CD4-positive, alpha-beta T cell (primary cell): ENCODE results near the gene DCLRE1B. TPM values are rescaled to one million over a fixed set of nuclear protein-coding genes. Genes with fewer than 3 reads are reported as not detected.

Experiments
- ATAC-seq: fragments of 200-7000 bp; cut with Tn5 transposase; one replicate; pipeline ENCODE4 v1.10.0; 2022; ENCODE audit warnings: mild to moderate bottlenecking; ENCODE audit not compliant: poor library complexity
- CTCF ChIA-PET: fragments of 350-600 bp; sonication (Branson Sonifier 250); formaldehyde crosslinking; loops from one replicate; lab custom pipeline; 2021; ENCODE audit warnings: antibody characterized with exemption, inconsistent platforms; lab: Charles Lee
- POLR2A ChIA-PET: fragments of 350-600 bp; sonication (Branson Sonifier 250); formaldehyde crosslinking; loops from one replicate; lab custom pipeline; 2021; ENCODE audit warnings: antibody characterized with exemption, inconsistent platforms; lab: Charles Lee
- DNase-seq, 14 experiments: peaks; one replicate each; pipeline ENCODE4 v3.0.0-alpha.2; 2013 to 2020; ENCODE audit warnings: mixed read lengths in 2 of 14
- H3K27ac ChIP-seq, 2 donors: one replicate each; pipeline versions ENCODE4 v1.5.1 to v1.7.0; 2013; ENCODE audit warnings: low read length in 2 of 2, low read depth in 1 of 2, mild to moderate bottlenecking in 1 of 2
- H3K27me3 ChIP-seq, 2 experiments: 1 replicate in 1 of 2; 2 replicates in 1 of 2; pipeline versions ENCODE4 v1.6.1 to v1.7.0; 2013; ENCODE audit warnings: low read length in 2 of 2, control low read depth in 1 of 2, mild to moderate bottlenecking in 1 of 2, moderate library complexity in 1 of 2; ENCODE audit not compliant: insufficient read depth in 2 of 2, control insufficient read depth in 1 of 2
- H3K36me3 ChIP-seq: one replicate; pipeline ENCODE4 v1.6.1; 2013; ENCODE audit warnings: low read length, control low read depth; ENCODE audit not compliant: insufficient read depth
- H3K4me1 ChIP-seq: one replicate; pipeline ENCODE4 v1.6.1; 2013; ENCODE audit warnings: low read length, control low read depth; ENCODE audit not compliant: insufficient read depth
- H3K4me3 ChIP-seq: one replicate; pipeline ENCODE4 v1.5.1; 2013; ENCODE audit warnings: mild to moderate bottlenecking, low read length, moderate library complexity
- H3K9me3 ChIP-seq, 2 experiments: 1 replicate in 1 of 2; 2 replicates in 1 of 2; pipeline versions ENCODE4 v1.6.1 to v1.7.0; 2013; ENCODE audit warnings: low read length in 2 of 2, mild to moderate bottlenecking in 2 of 2, control low read depth in 1 of 2, moderate library complexity in 1 of 2; ENCODE audit not compliant: control insufficient read depth in 1 of 2, insufficient read depth in 1 of 2
- H3K27ac Mint-ChIP-seq: one replicate; pipeline ENCODE4 v1.8.0; 2020; ENCODE audit warnings: mixed read lengths
- H3K27me3 Mint-ChIP-seq: one replicate; pipeline ENCODE4 v1.8.0; 2021; ENCODE audit warnings: mixed read lengths
- H3K36me3 Mint-ChIP-seq: one replicate; pipeline ENCODE4 v1.8.0; 2021; ENCODE audit warnings: low read depth, mixed read lengths
- H3K4me1 Mint-ChIP-seq: one replicate; pipeline ENCODE4 v1.8.0; 2021; ENCODE audit warnings: low read depth, mixed read lengths
- H3K4me3 Mint-ChIP-seq: one replicate; pipeline ENCODE4 v1.8.0; 2020; ENCODE audit warnings: mild to moderate bottlenecking, mixed read lengths
- H3K9me3 Mint-ChIP-seq: one replicate; pipeline ENCODE4 v1.8.0; 2020; ENCODE audit warnings: mixed read lengths
- intact Hi-C, 2 experiments: fragments of 100-400 bp; cut with DNase I in 1 of 2; cut with micrococcal nuclease in 1 of 2; formaldehyde crosslinking; loops; one replicate each; pipeline versions ENCODE4 v1.15.1 to v1.9.0; 2023 to 2025; cut with DNase I, micrococcal nuclease
- total RNA-seq, 174 experiments: library from RNA in 2 of 174; stranded (reverse) in 2 of 174; gene quantifications; one replicate each; pipeline ENCODE4 v1.2.3 and lab custom pipeline; 2021 to 2026
- TF ChIP-seq, protein P1 (sequence below): fragments of 200-600 bp; IDR thresholded peaks from one replicate; pipeline ENCODE4 v1.8.0; 2022; ENCODE audit warnings: antibody characterized with exemption, mild to moderate bottlenecking

Gene DCLRE1B
- total RNA-seq, 2 experiments from 2014 or later = 6.4 to 6.8 TPM

DNA sequence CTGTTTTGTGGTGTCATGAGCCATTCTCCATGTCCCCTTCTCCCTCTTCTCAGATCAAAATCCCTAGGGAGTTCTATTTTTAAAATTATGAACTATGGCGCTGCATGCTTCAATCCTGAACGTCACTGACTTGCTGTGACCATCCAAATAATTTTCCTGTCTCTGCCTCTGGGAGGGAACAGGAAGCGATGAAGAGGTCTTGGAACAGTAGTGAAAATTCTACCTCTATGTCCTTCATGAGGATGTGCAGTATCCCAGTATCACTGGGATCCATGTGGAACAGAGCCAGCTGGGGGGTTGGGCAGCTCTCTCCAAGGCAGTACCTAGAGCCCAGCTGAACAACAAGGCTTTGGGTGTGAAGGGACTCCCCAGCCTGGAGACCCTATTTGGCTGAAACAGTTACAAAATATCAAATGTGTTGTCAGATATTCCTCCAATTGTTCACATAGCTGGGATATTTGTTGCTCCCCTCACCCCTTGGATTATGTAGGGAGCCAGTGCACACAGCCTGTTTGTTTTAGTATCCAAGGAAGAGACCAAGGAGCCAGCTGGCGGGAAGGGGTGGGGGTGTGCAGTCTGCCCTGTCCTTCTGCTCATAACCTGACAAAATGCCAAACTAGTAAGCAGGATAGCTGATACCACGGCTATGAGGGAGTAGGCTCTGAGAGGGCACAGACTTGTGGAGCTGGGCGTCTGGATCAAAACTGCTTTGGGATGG is 7.6 kb downstream of the DCLRE1B start:
- ATAC-seq (no peak), DNase-seq (no peak)
- Mint-ChIP-seq H3K4me1 (no peaks in the 10 kb centered on the region), H3K36me3 (peaks cover 43% of the 10 kb centered on the region), H3K27me3 (no peaks in the 10 kb centered on the region), H3K4me3 (no peak overlapping the region), H3K27ac (no peak overlapping the region), H3K9me3 (no peaks in the 10 kb centered on the region)
- Histone ChIP-seq H3K27me3 (no peaks in the 10 kb centered on the region), H3K9me3 (no peaks in the 10 kb centered on the region), H3K27ac (no peak overlapping the region), H3K4me1 (no peaks in the 10 kb centered on the region), H3K36me3 (peaks cover 41% of the 10 kb centered on the region), H3K4me3 (no peak overlapping the region)
- POLR2A ChIA-PET = interaction anchor here (1.0 to 2.0 kb wide), 2 partner anchors 8 to 16 kb away, joined by 3 to 7 read pairs; partner anchors contain the start of genes AP4B1 and HIPK1
- intact Hi-C loops = no loop called here
- TF ChIP-seq, protein P1, sequence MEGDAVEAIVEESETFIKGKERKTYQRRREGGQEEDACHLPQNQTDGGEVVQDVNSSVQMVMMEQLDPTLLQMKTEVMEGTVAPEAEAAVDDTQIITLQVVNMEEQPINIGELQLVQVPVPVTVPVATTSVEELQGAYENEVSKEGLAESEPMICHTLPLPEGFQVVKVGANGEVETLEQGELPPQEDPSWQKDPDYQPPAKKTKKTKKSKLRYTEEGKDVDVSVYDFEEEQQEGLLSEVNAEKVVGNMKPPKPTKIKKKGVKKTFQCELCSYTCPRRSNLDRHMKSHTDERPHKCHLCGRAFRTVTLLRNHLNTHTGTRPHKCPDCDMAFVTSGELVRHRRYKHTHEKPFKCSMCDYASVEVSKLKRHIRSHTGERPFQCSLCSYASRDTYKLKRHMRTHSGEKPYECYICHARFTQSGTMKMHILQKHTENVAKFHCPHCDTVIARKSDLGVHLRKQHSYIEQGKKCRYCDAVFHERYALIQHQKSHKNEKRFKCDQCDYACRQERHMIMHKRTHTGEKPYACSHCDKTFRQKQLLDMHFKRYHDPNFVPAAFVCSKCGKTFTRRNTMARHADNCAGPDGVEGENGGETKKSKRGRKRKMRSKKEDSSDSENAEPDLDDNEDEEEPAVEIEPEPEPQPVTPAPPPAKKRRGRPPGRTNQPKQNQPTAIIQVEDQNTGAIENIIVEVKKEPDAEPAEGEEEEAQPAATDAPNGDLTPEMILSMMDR = no peak
- CTCF ChIA-PET = interaction anchor here (1.1 kb wide), 1 partner anchor 16 kb away, joined by 4 read pairs; the partner anchor contains the start of gene HIPK1

DNA sequence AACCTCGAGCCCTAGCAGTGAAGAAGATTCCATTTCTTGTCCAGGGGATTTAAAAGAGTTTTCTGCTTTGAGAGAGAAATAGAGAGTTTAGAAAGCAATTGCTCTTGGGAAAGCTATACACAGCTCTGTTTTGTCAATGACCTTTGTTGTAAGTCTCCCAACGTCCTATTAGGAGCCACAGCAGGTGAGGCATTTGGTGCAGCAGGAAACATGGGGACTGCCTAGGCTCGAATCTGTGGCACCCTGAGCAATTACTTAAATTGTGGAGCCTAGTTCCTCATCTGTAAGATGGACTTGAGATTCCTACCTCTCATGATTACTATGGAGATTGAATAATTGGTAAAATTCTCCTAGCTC is 8.2 kb downstream of the DCLRE1B start:
- DNase-seq (no peak), ATAC-seq (no peak)
- H3K9me3 Mint-ChIP-seq = no peaks in the 10 kb centered on the region
- TF ChIP-seq, protein P1 = no peak
- Histone ChIP-seq H3K9me3 (no peaks in the 10 kb centered on the region), H3K27ac (no peak overlapping the region), H3K4me1 (no peaks in the 10 kb centered on the region), H3K4me3 (no peak overlapping the region), H3K36me3 (peaks cover 35% of the 10 kb centered on the region), H3K27me3 (peaks cover 0 to 2% of the 10 kb centered on the region in 2 experiments)
- POLR2A ChIA-PET = interaction anchor here (1.0 to 2.0 kb wide), 2 partner anchors 9 to 16 kb away, joined by 3 to 7 read pairs; partner anchors contain the start of genes AP4B1 and HIPK1
- H3K27me3 Mint-ChIP-seq = no peaks in the 10 kb centered on the region
- H3K27ac Mint-ChIP-seq = no peak overlapping the region
- CTCF ChIA-PET = interaction anchor here (1.1 kb wide), 1 partner anchor 16 kb away, joined by 4 read pairs; the partner anchor contains the start of gene HIPK1
- no peak overlapping the region for H3K4me3 Mint-ChIP-seq
- H3K4me1 Mint-ChIP-seq = no peaks in the 10 kb centered on the region
- intact Hi-C loops = no loop called here
- H3K36me3 Mint-ChIP-seq = peaks cover 37% of the 10 kb centered on the region

DNA sequence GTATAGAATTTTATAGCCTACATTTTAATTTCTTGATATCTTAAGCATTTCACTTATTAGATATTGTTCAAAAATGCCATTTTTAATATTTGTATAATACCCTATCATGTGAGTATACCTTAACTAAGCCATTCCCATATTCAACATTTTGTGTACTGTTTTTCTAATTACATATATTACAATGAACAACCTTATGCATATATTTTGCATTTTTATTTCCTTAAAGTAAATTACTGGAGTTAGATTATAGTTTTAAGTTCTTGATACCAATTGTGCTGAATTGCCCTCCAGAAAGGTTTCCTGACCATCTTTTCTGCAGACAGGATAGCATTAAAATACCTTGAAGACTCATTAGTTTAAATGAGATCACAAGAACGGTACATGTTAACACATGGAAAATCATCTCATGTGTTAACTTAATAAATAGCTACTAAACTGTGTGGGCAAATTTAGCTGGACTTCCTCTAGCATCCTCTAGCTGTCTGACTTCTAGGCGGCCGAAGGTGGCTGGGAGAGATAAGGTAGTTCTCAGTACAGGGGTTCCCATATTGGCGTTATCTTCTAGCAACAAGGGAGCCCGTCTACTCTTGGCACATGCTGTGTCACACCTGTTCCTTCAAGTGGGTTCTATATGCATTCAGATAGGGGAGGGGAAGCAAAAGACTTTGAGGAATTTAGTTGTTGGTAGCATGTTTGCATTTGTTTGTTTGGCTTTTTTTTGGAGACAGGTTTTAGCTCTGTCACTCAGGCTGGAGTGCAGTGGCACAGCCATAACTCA is 8.9 kb downstream of the DCLRE1B start:
- no peak overlapping the region for H3K4me3 ChIP-seq
- DNase-seq = no peak
- H3K4me1 Mint-ChIP-seq = no peaks in the 10 kb centered on the region
- no peak for ATAC-seq
- H3K27me3 ChIP-seq = peaks cover 0 to 2% of the 10 kb centered on the region in 2 experiments
- no peaks in the 10 kb centered on the region for H3K9me3 ChIP-seq
- intact Hi-C loops = no loop called here
- H3K4me1 ChIP-seq = no peaks in the 10 kb centered on the region
- H3K36me3 ChIP-seq = peaks cover 28% of the 10 kb centered on the region
- TF ChIP-seq, protein P1 = no peak
- ChIA-PET POLR2A (interaction anchor here (2.0 kb wide), 1 partner anchor 15 kb away, joined by 7 read pairs; the partner anchor contains the start of gene HIPK1), CTCF (interaction anchor here (0.7 kb wide), 1 partner anchor 57 kb away, joined by 3 read pairs; no protein-coding TSS in a partner anchor)
- no peaks in the 10 kb centered on the region for H3K27me3 Mint-ChIP-seq
- H3K36me3 Mint-ChIP-seq = peaks cover 30% of the 10 kb centered on the region
- H3K9me3 Mint-ChIP-seq = no peaks in the 10 kb centered on the region
- H3K4me3 Mint-ChIP-seq = no peak overlapping the region
- H3K27ac ChIP-seq = no peak overlapping the region
- H3K27ac Mint-ChIP-seq = no peak overlapping the region
